GM19468 (cell line): ENCODE data around the gene CIRBP.
A peak's percentile ranks its signal among the peaks of the same experiment; 100 is the strongest.
"Not testable (repeated sequence)": the region's sequence is repeated elsewhere in the genome, so short reads cannot be mapped to it uniquely, and the experiment has no call there.

Experiments used
- ATAC-seq: cut with Tn5 transposase; IDR thresholded peaks from one replicate; pipeline ENCODE4 v1.9.1; 2021; ENCODE audit warnings: mild to moderate bottlenecking, moderate library complexity, moderate number of reproducible peaks; ENCODE audit not compliant: unreplicated experiment; ENCODE audit errors: extremely low read depth

Gene CIRBP

GRCh38 chr19:1241417-1242095 lies 27.6 kb upstream of the CIRBP start, which contains the start of gene ATP5F1D:
TSS of gene ATP5F1D (plus strand) at chr19:1241751. CDS start at chr19:1241851, 100 bp downstream.
- peak; percentile 39 for ATAC-seq

- no peak for ATAC-seq
Measured at GRCh38 chr19:1243768-1244692, 25.1 kb upstream of the CIRBP start.

- no peak for ATAC-seq
Measured at GRCh38 chr19:1244693-1245451, 24.3 kb upstream of the CIRBP start.

- no peak for ATAC-seq
Measured at GRCh38 chr19:1245494-1246264, 23.5 kb upstream of the CIRBP start.

- not testable (repeated sequence) for ATAC-seq
Measured at GRCh38 chr19:1246265-1247087, 22.7 kb upstream of the CIRBP start.

GRCh38 chr19:1247748-1248138 lies 21.4 kb upstream of the CIRBP start:
- no peak for ATAC-seq

GRCh38 chr19:1248139-1248785 lies 20.9 kb upstream of the CIRBP start, which contains the start of gene MIDN:
TSS of gene MIDN (plus strand) at chr19:1248583. CDS start at chr19:1250297, 1,714 bp downstream.
- ATAC-seq = no peak

- peak; percentile 20 for ATAC-seq
Measured at GRCh38 chr19:1248786-1249297, 20.3 kb upstream of the CIRBP start.

- peak; percentile 31 for ATAC-seq
Measured at GRCh38 chr19:1249298-1249989, 19.7 kb upstream of the CIRBP start.

GRCh38 chr19:1249990-1250436 lies 19.1 kb upstream of the CIRBP start:
- ATAC-seq = no peak

- ATAC-seq = no peak
Measured at GRCh38 chr19:1250437-1251260, 18.5 kb upstream of the CIRBP start.

- no peak for ATAC-seq
Measured at GRCh38 chr19:1251330-1252220, 17.6 kb upstream of the CIRBP start.

- ATAC-seq = no peak
Measured at GRCh38 chr19:1252221-1252820, 16.8 kb upstream of the CIRBP start.

- ATAC-seq = no peak
Measured at GRCh38 chr19:1252821-1253513, 16.2 kb upstream of the CIRBP start.
